Activated CD4-positive, alpha-beta T cell treated with anti-CD3 and anti-CD28 coated beads, Interleukin-2, amount 10 ng/mL, durations not matched to agents 7 days and 5 days (primary cell): ENCODE data around the gene ZHX3. TPM values are rescaled to one million over a fixed set of nuclear protein-coding genes. Genes with fewer than 3 reads are reported as not detected.

ENCODE experiments used
- CTCF ChIA-PET: fragments of 350-600 bp; sonication (Branson Sonifier 250); formaldehyde crosslinking; loops from one replicate; lab custom pipeline; 2021; ENCODE audit warnings: antibody characterized with exemption; lab: Charles Lee
- POLR2A ChIA-PET: fragments of 350-600 bp; sonication (Branson Sonifier 250); formaldehyde crosslinking; loops from one replicate; lab custom pipeline; 2021; ENCODE audit warnings: antibody characterized with exemption; lab: Charles Lee
- DNase-seq: peaks from one replicate; pipeline ENCODE4 v3.0.0-alpha.2; 2020
- H3K27ac Mint-ChIP-seq: one replicate; pipeline ENCODE4 v1.8.0; 2021; ENCODE audit warnings: mild to moderate bottlenecking, moderate library complexity, mixed read lengths
- H3K27me3 Mint-ChIP-seq: one replicate; pipeline ENCODE4 v1.8.0; 2021; ENCODE audit warnings: mixed read lengths
- H3K36me3 Mint-ChIP-seq: one replicate; pipeline ENCODE4 v1.8.0; 2021; ENCODE audit warnings: low read depth, mixed read lengths
- H3K4me1 Mint-ChIP-seq: one replicate; pipeline ENCODE4 v1.8.0; 2021; ENCODE audit warnings: mixed read lengths
- H3K4me3 Mint-ChIP-seq: one replicate; pipeline ENCODE4 v1.8.0; 2021; ENCODE audit warnings: mild to moderate bottlenecking, moderate library complexity, mixed read lengths
- H3K9me3 Mint-ChIP-seq: one replicate; pipeline ENCODE4 v1.8.0; 2021; ENCODE audit warnings: mixed read lengths
- total RNA-seq, 2 experiments: library from RNA; stranded (reverse); gene quantifications; one replicate each; pipeline ENCODE4 v1.2.3, GENCODE V29; 2021

The ZHX3 gene
- total RNA-seq, 2 experiments from 2014 or later, result 8.6 to 10.2 TPM

GRCh38 chr20:41268917-41269652 lies 48.4 kb downstream of the ZHX3 start:
- H3K36me3 Mint-ChIP-seq, result no peaks in the 10 kb centered on the region
- no peaks in the 10 kb centered on the region for H3K27me3 Mint-ChIP-seq
- no peaks in the 10 kb centered on the region for H3K9me3 Mint-ChIP-seq
- no peak for DNase-seq
- H3K27ac Mint-ChIP-seq, result no peak overlapping the region
- no peak overlapping the region for H3K4me3 Mint-ChIP-seq
- no peaks in the 10 kb centered on the region for H3K4me1 Mint-ChIP-seq
- CTCF ChIA-PET, result no interaction called here
- POLR2A ChIA-PET, result no interaction called here

GRCh38 chr20:41268402-41268801 lies 49.1 kb downstream of the ZHX3 start:
- POLR2A ChIA-PET, result no interaction called here
- no peaks in the 10 kb centered on the region for H3K36me3 Mint-ChIP-seq
- H3K27ac Mint-ChIP-seq, result no peak overlapping the region
- no peaks in the 10 kb centered on the region for H3K27me3 Mint-ChIP-seq
- CTCF ChIA-PET, result no interaction called here
- no peaks in the 10 kb centered on the region for H3K9me3 Mint-ChIP-seq
- no peak overlapping the region for H3K4me3 Mint-ChIP-seq
- DNase-seq, result no peak
- H3K4me1 Mint-ChIP-seq, result no peaks in the 10 kb centered on the region

GRCh38 chr20:41265938-41266337 lies 51.6 kb downstream of the ZHX3 start:
- POLR2A ChIA-PET, result no interaction called here
- no peaks in the 10 kb centered on the region for H3K27me3 Mint-ChIP-seq
- no peak overlapping the region for H3K4me3 Mint-ChIP-seq
- CTCF ChIA-PET, result no interaction called here
- H3K9me3 Mint-ChIP-seq, result no peaks in the 10 kb centered on the region
- no peaks in the 10 kb centered on the region for H3K4me1 Mint-ChIP-seq
- DNase-seq, result no peak
- H3K27ac Mint-ChIP-seq, result no peak overlapping the region
- H3K36me3 Mint-ChIP-seq, result no peaks in the 10 kb centered on the region

GRCh38 chr20:41264819-41265218 lies 52.7 kb downstream of the ZHX3 start:
- H3K27ac Mint-ChIP-seq, result no peak overlapping the region
- no peaks in the 10 kb centered on the region for H3K27me3 Mint-ChIP-seq
- H3K36me3 Mint-ChIP-seq, result no peaks in the 10 kb centered on the region
- no peaks in the 10 kb centered on the region for H3K9me3 Mint-ChIP-seq
- POLR2A ChIA-PET, result interaction anchor here (0.7 kb wide), 1 partner anchor 34 kb away, joined by 3 read pairs; no protein-coding TSS in a partner anchor
- no peak overlapping the region for H3K4me3 Mint-ChIP-seq
- no peaks in the 10 kb centered on the region for H3K4me1 Mint-ChIP-seq
- CTCF ChIA-PET, result interaction anchor here (0.6 to 0.8 kb wide), 3 partner anchors 14 to 214 kb away, joined by 3 to 4 read pairs (median 3); no protein-coding TSS in a partner anchor
- DNase-seq, result no peak

- H3K9me3 Mint-ChIP-seq, result no peaks in the 10 kb centered on the region
- H3K4me3 Mint-ChIP-seq, result no peak overlapping the region
- DNase-seq, result no peak
- H3K27ac Mint-ChIP-seq, result no peak overlapping the region
- H3K27me3 Mint-ChIP-seq, result no peaks in the 10 kb centered on the region
- H3K4me1 Mint-ChIP-seq, result no peaks in the 10 kb centered on the region
- H3K36me3 Mint-ChIP-seq, result no peaks in the 10 kb centered on the region
- CTCF ChIA-PET, result interaction anchor here (1.4 kb wide), 1 partner anchor 30 kb away, joined by 3 read pairs; no protein-coding TSS in a partner anchor
- POLR2A ChIA-PET, result no interaction called here
Measured at GRCh38 chr20:41261790-41262717, 55.5 kb downstream of the ZHX3 start.

- H3K27ac Mint-ChIP-seq, result no peak overlapping the region
- H3K27me3 Mint-ChIP-seq, result no peaks in the 10 kb centered on the region
- H3K36me3 Mint-ChIP-seq, result no peaks in the 10 kb centered on the region
- no peak overlapping the region for H3K4me3 Mint-ChIP-seq
- H3K4me1 Mint-ChIP-seq, result no peaks in the 10 kb centered on the region
- ChIA-PET POLR2A (no interaction called here), CTCF (interaction anchor here (0.7 to 1.4 kb wide), 2 partner anchors 31 to 41 kb away, joined by 3 to 4 read pairs; no protein-coding TSS in a partner anchor)
- DNase-seq, result no peak
- H3K9me3 Mint-ChIP-seq, result no peaks in the 10 kb centered on the region
Measured at GRCh38 chr20:41261260-41261659, 56.3 kb downstream of the ZHX3 start.

GRCh38 chr20:41260734-41261220 lies 56.8 kb downstream of the ZHX3 start:
- no peaks in the 10 kb centered on the region for H3K36me3 Mint-ChIP-seq
- ChIA-PET CTCF (interaction anchor here (0.7 kb wide), 1 partner anchor 41 kb away, joined by 4 read pairs; no protein-coding TSS in a partner anchor), POLR2A (no interaction called here)
- H3K27ac Mint-ChIP-seq, result no peak overlapping the region
- H3K27me3 Mint-ChIP-seq, result no peaks in the 10 kb centered on the region
- no peaks in the 10 kb centered on the region for H3K9me3 Mint-ChIP-seq
- DNase-seq, result no peak
- no peak overlapping the region for H3K4me3 Mint-ChIP-seq
- H3K4me1 Mint-ChIP-seq, result no peaks in the 10 kb centered on the region

- Mint-ChIP-seq H3K36me3 (no peaks in the 10 kb centered on the region), H3K27ac (no peak overlapping the region), H3K9me3 (no peaks in the 10 kb centered on the region), H3K27me3 (no peaks in the 10 kb centered on the region), H3K4me1 (no peaks in the 10 kb centered on the region), H3K4me3 (no peak overlapping the region)
- DNase-seq, result no peak
- ChIA-PET POLR2A (no interaction called here), CTCF (no interaction called here)
Measured at GRCh38 chr20:41259309-41259708, 58.2 kb downstream of the ZHX3 start.

GRCh38 chr20:41258474-41258873 lies 59.1 kb downstream of the ZHX3 start:
- no peak overlapping the region for H3K27ac Mint-ChIP-seq
- CTCF ChIA-PET, result no interaction called here
- no peaks in the 10 kb centered on the region for H3K4me1 Mint-ChIP-seq
- H3K9me3 Mint-ChIP-seq, result no peaks in the 10 kb centered on the region
- no peaks in the 10 kb centered on the region for H3K36me3 Mint-ChIP-seq
- no peak overlapping the region for H3K4me3 Mint-ChIP-seq
- no peak for DNase-seq
- POLR2A ChIA-PET, result no interaction called here
- no peaks in the 10 kb centered on the region for H3K27me3 Mint-ChIP-seq

GRCh38 chr20:41256516-41256915 lies 61.0 kb downstream of the ZHX3 start:
- no peaks in the 10 kb centered on the region for H3K36me3 Mint-ChIP-seq
- H3K4me1 Mint-ChIP-seq, result no peaks in the 10 kb centered on the region
- DNase-seq, result no peak
- POLR2A ChIA-PET, result no interaction called here
- H3K27me3 Mint-ChIP-seq, result no peaks in the 10 kb centered on the region
- CTCF ChIA-PET, result no interaction called here
- no peak overlapping the region for H3K27ac Mint-ChIP-seq
- no peak overlapping the region for H3K4me3 Mint-ChIP-seq
- H3K9me3 Mint-ChIP-seq, result no peaks in the 10 kb centered on the region

- no peaks in the 10 kb centered on the region for H3K4me1 Mint-ChIP-seq
- H3K27ac Mint-ChIP-seq, result no peak overlapping the region
- CTCF ChIA-PET, result interaction anchor here (0.5 kb wide), 1 partner anchor 177 kb away, joined by 3 read pairs; no protein-coding TSS in a partner anchor
- no peaks in the 10 kb centered on the region for H3K9me3 Mint-ChIP-seq
- no peak overlapping the region for H3K4me3 Mint-ChIP-seq
- no peaks in the 10 kb centered on the region for H3K27me3 Mint-ChIP-seq
- POLR2A ChIA-PET, result no interaction called here
- no peak for DNase-seq
- H3K36me3 Mint-ChIP-seq, result no peaks in the 10 kb centered on the region
Measured at GRCh38 chr20:41255655-41256054, 61.9 kb downstream of the ZHX3 start.

- H3K27me3 Mint-ChIP-seq, result no peaks in the 10 kb centered on the region
- H3K36me3 Mint-ChIP-seq, result no peaks in the 10 kb centered on the region
- no peak for DNase-seq
- no peak overlapping the region for H3K4me3 Mint-ChIP-seq
- POLR2A ChIA-PET, result interaction anchor here (0.5 kb wide), 1 partner anchor 50 kb away, joined by 3 read pairs; no protein-coding TSS in a partner anchor
- H3K9me3 Mint-ChIP-seq, result no peaks in the 10 kb centered on the region
- CTCF ChIA-PET, result interaction anchor here (1.0 to 1.9 kb wide), 2 partner anchors 16 to 287 kb away, joined by 3 to 4 read pairs; no protein-coding TSS in a partner anchor
- H3K27ac Mint-ChIP-seq, result no peak overlapping the region
- H3K4me1 Mint-ChIP-seq, result no peaks in the 10 kb centered on the region
Measured at GRCh38 chr20:41249411-41250281, 67.9 kb downstream of the ZHX3 start.
